MM.1S (cell line): ENCODE measurements around the gene CYP2A6.

Experiments used
- DNase-seq: peaks from one replicate; pipeline ENCODE4 v3.0.0-alpha.2; 2015
- H2AFZ ChIP-seq: fragments of 300-600 bp; sonication (generic); 2 replicates; pipeline ENCODE4 v1.6.0; 2016; ENCODE audit warnings: antibody characterized with exemption, low read length
- H3F3A ChIP-seq: fragments of 300-600 bp; sonication (generic); 2 replicates; pipeline ENCODE4 v1.6.1; 2016; ENCODE audit warnings: mild to moderate bottlenecking, antibody characterized with exemption, low read length, moderate library complexity, mixed read lengths; ENCODE audit not compliant: insufficient read depth
- H3K27ac ChIP-seq: fragments of 300-600 bp; sonication (generic); 2 replicates; pipeline ENCODE4 v1.5.1; 2016; ENCODE audit warnings: mild to moderate bottlenecking, low read length
- H3K27me3 ChIP-seq: fragments of 300-600 bp; sonication (generic); replicated peaks from 2 replicates; pipeline ENCODE4 v1.6.0; 2016; ENCODE audit warnings: low read length; ENCODE audit not compliant: insufficient read depth
- H3K36me3 ChIP-seq: fragments of 300-600 bp; sonication (generic); replicated peaks from 2 replicates; pipeline ENCODE4 v1.6.1; 2016; ENCODE audit warnings: mild to moderate bottlenecking, low read length, mixed read lengths; ENCODE audit not compliant: insufficient read depth
- H3K4me1 ChIP-seq: fragments of 300-600 bp; sonication (generic); 2 replicates; pipeline ENCODE4 v1.6.1; 2016; ENCODE audit warnings: low read length, mixed read lengths
- H3K4me2 ChIP-seq: fragments of 300-600 bp; sonication (generic); 2 replicates; pipeline ENCODE4 v1.6.0; 2016; ENCODE audit warnings: low read depth, low read length
- H3K4me3 ChIP-seq: fragments of 300-600 bp; sonication (generic); 2 replicates; pipeline ENCODE4 v1.5.1; 2016; ENCODE audit warnings: low read length, mixed read lengths
- H3K79me2 ChIP-seq: fragments of 300-600 bp; sonication (generic); 2 replicates; pipeline ENCODE4 v1.6.1; 2016; ENCODE audit warnings: mixed run types, low read length, mixed read lengths
- H3K9ac ChIP-seq: fragments of 300-600 bp; sonication (generic); 2 replicates; pipeline ENCODE4 v1.6.1; 2016; ENCODE audit warnings: low read length, mixed read lengths
- H3K9me2 ChIP-seq: fragments of 300-600 bp; sonication (generic); replicated peaks from 2 replicates; pipeline ENCODE4 v1.6.1; 2016; ENCODE audit warnings: mild to moderate bottlenecking, low read length, mixed read lengths; ENCODE audit not compliant: insufficient read depth
- H3K9me3 ChIP-seq: fragments of 300-600 bp; sonication (generic); replicated peaks from 2 replicates; pipeline ENCODE4 v1.6.1; 2016; ENCODE audit warnings: mild to moderate bottlenecking, low read length, mixed read lengths; ENCODE audit not compliant: insufficient read depth
- H4K20me1 ChIP-seq: fragments of 300-600 bp; sonication (generic); 2 replicates; pipeline ENCODE4 v1.6.1; 2016; ENCODE audit warnings: mild to moderate bottlenecking, low read length, moderate library complexity, mixed read lengths; ENCODE audit not compliant: insufficient read depth
- EZH2 ChIP-seq: fragments of 300-600 bp; sonication (generic); optimal IDR thresholded peaks from 2 replicates; pipeline ENCODE3; 2017; ENCODE audit warnings: low read depth, mild to moderate bottlenecking, antibody characterized with exemption, low read length, mixed read lengths
- EZH2phosphoT487 ChIP-seq: fragments of 300-600 bp; sonication (generic); IDR thresholded peaks from 2 replicates; pipeline ENCODE4 v1.6.1; 2018; ENCODE audit warnings: antibody characterized with exemption, low read length
- TF ChIP-seq, protein P1 (sequence below): fragments of 300-600 bp; sonication (generic); IDR thresholded peaks from 2 replicates; pipeline ENCODE4 v1.5.1; 2016; ENCODE audit warnings: antibody characterized with exemption, low read length, mixed read lengths

The CYP2A6 gene

DNA sequence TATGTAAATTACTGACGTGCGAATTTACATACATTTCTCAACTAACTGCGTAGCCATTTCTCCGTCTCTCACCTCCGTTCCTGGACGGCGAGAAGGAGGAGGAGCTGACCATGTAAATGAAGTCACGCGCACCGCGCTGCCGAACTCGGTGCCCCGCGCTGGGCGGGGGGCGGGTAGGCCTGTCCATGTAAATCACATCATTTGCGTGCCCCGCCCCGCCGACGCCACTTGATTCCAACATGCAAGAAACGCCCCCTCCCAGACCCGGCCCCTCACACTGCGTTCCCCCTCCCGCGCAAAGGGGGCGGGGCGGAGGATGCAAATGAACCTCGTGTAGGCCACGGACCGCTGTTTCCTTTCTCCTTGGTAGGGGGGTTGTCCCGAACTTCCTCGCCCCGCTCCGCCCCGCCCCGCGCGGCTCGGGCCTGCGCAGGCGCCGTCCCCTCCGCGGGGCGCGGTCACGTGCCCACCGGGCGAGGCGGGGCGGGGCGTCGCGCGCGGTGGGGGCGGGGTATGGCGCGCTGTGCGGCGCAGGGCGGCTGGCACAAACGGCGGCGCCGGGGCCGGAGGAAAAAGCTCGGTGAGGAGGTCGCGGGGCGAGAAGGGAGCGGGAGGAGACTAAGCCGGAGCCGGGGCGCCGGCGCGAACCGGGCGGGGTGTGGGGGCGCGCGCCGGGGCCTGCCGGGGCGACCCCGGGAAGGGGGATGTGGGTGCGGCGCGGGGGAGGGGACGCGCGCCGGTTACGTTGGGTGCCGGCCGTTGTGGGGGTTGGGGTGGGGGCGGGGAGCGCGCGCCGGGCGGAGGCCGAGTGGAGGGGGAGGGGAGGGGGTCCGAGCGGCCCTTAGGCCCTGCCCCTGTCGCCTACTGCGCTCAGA lies 51.3 kb downstream of the CYP2A6 start, which contains the start of gene EGLN2:
Gene EGLN2, plus strand, starts transcription at position 509 of the 875 bp plus-strand sequence. CDS start 1,382 bp downstream, outside the sequence.
- no peak for TF ChIP-seq EZH2
- TF ChIP-seq, protein P1, sequence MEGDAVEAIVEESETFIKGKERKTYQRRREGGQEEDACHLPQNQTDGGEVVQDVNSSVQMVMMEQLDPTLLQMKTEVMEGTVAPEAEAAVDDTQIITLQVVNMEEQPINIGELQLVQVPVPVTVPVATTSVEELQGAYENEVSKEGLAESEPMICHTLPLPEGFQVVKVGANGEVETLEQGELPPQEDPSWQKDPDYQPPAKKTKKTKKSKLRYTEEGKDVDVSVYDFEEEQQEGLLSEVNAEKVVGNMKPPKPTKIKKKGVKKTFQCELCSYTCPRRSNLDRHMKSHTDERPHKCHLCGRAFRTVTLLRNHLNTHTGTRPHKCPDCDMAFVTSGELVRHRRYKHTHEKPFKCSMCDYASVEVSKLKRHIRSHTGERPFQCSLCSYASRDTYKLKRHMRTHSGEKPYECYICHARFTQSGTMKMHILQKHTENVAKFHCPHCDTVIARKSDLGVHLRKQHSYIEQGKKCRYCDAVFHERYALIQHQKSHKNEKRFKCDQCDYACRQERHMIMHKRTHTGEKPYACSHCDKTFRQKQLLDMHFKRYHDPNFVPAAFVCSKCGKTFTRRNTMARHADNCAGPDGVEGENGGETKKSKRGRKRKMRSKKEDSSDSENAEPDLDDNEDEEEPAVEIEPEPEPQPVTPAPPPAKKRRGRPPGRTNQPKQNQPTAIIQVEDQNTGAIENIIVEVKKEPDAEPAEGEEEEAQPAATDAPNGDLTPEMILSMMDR, result no peak
- no peak for TF ChIP-seq EZH2phosphoT487
- H3K4me1 ChIP-seq, result peaks cover 25% of the 10 kb centered on the region
- H2AFZ ChIP-seq, result peak within 1 kb of the TSS; percentile 83

DNA sequence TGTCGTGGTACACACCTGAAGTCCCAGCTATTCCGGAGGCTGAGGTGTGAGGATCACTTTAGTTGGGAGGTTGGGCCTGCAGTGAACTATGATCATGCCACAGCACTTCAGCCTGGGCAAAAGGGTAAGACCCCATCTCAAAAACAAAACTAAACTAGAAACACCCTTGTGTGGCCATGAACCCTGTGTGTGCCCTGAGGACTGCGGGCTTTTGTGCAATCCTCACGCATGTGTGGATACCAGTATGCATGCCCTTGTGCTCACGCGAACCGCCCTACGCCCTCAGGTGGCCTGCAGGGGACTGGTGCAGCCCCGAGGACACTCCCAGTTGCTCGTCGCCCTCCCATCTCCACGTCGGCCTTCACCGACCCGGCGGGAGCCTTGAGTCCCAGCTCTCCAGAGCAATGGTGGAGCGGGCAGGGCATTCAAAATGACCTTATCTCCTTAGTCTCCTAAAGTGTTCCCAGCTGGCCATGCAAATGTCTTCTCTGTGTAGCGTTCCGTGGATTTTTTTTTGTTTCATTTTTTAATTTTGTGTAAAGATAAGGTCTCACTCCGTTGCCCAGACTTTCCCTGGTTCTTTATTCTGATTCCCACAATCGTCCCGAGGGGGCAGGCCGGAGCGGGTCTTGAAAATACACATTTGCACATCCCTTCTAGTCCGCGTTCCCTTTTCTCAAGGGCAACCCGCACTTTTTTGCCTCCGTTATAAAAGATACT lies 52.1 kb downstream of the CYP2A6 start:
- peak; percentile 50 for DNase-seq
- peak overlapping the region; percentile 68 for H3K4me3 ChIP-seq
- H3K36me3 ChIP-seq, result no peaks in the 10 kb centered on the region

More for the DNA sequence above, 51.3 kb downstream of the CYP2A6 start, which contains the start of gene EGLN2:
- Histone ChIP-seq H3K4me3 (peak within 1 kb of the TSS; percentile 91), H3K9me2 (no peaks in the 10 kb centered on the region), H3F3A (0 out of 2 replicates have a peak, but pooled peaks cover 3% of the 10 kb centered on the region), H3K9ac (peak within 1 kb of the TSS; percentile 77), H3K79me2 (peaks cover 38% of the 10 kb centered on the region), H3K27ac (peak within 1 kb of the TSS; percentile 58; the same call in 1 of the 2 replicates), H3K27me3 (no peaks in the 10 kb centered on the region), H3K36me3 (no peaks in the 10 kb centered on the region), H3K9me3 (no peaks in the 10 kb centered on the region), H4K20me1 (no peaks in the 10 kb centered on the region), H3K4me2 (peak within 1 kb of the TSS; percentile 80)
- DNase-seq, result peak; percentile 99

DNA sequence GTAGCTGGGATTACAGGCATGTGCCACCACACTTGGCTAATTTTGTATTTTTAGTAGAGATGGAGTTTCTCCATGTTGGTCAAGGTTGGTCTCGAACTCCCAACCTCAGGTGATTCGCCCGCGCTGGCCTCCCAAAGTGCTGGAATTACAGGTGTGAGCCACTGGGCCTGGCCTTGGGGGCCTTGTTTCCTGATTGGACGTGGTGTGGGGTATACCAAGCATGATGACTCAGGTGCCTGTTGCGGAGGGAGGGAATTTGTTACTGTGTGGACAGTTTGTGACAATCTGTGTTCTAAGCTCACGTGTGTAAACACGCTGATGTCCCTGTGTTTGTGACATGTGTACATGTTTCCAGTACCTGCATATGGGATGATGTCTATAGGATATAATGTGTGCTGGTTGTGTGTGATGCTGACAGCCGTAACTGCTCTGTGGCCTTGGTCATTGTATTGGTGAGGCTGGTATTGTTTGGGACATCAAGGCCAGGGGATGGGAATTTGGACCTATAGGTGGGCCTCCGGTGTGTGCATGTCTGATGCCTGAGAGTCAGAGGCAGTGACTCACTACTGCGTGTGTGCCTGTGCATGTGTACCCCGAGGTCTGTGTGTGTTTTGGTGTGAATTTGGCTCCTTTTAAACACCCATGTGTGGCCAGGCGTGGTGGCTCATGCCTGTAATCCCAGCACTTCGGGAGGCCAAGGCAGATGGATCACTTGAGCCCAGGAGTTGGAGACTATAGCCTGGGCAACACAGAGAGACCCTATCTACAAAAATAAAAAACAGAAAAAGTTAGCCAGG lies 52.9 kb downstream of the CYP2A6 start:
- Histone ChIP-seq H3F3A (0 out of 2 replicates have a peak, but pooled peaks cover 3% of the 10 kb centered on the region), H4K20me1 (no peaks in the 10 kb centered on the region), H3K27me3 (no peaks in the 10 kb centered on the region), H3K4me3 (no peak overlapping the region), H3K9ac (no peak overlapping the region), H3K27ac (no peak overlapping the region; the same call in 1 of the 2 replicates), H2AFZ (no peak overlapping the region), H3K36me3 (no peaks in the 10 kb centered on the region), H3K79me2 (peaks cover 26% of the 10 kb centered on the region), H3K9me2 (no peaks in the 10 kb centered on the region), H3K9me3 (no peaks in the 10 kb centered on the region), H3K4me1 (peaks cover 11% of the 10 kb centered on the region), H3K4me2 (peak overlapping the region; percentile 80; the same call in 1 of the 2 replicates)
- no peak for TF ChIP-seq EZH2
- TF ChIP-seq, protein P1, result no peak
- TF ChIP-seq EZH2phosphoT487, result no peak
- DNase-seq, result no peak

More for the DNA sequence above, 52.1 kb downstream of the CYP2A6 start:
- peak overlapping the region; percentile 80 for H3K4me2 ChIP-seq
- TF ChIP-seq EZH2phosphoT487, result no peak
- TF ChIP-seq, protein P1, result peak; percentile 35
- H3K79me2 ChIP-seq, result peaks cover 33% of the 10 kb centered on the region
- 0 out of 2 replicates have a peak, but pooled peaks cover 3% of the 10 kb centered on the region for H3F3A ChIP-seq
- H3K27ac ChIP-seq, result peak overlapping the region; percentile 58; the same call in 1 of the 2 replicates
- no peaks in the 10 kb centered on the region for H4K20me1 ChIP-seq
- H3K9me3 ChIP-seq, result no peaks in the 10 kb centered on the region
- H3K27me3 ChIP-seq, result no peaks in the 10 kb centered on the region
- H3K4me1 ChIP-seq, result peaks cover 18% of the 10 kb centered on the region
- H2AFZ ChIP-seq, result peak overlapping the region; percentile 83
- H3K9ac ChIP-seq, result peak overlapping the region; percentile 60
- no peaks in the 10 kb centered on the region for H3K9me2 ChIP-seq
